NOMO-1 treated with dmso at 0.1 percent for 144 hours (cell line): Measurements from ENCODE around the gene NOD2.

Experiments used
- DNase-seq: peaks from one replicate; lab custom pipeline; 2025; ENCODE audit not compliant: unreplicated experiment; lab: John Stamatoyannopoulos, UW

The NOD2 gene

GRCh38 chr16:50690177-50690576 is 3.2 kb upstream of the NOD2 start:
- DNase-seq = no peak

GRCh38 chr16:50692644-50692998 is 785 bp upstream of the NOD2 start:
- DNase-seq = no peak

- no peak for DNase-seq
These were observed 800 bp downstream of the NOD2 start for GRCh38 chr16:50694206-50694605.

- peak; percentile 74 for DNase-seq
These were observed 1.9 kb downstream of the NOD2 start for GRCh38 chr16:50695017-50696000.

- no peak for DNase-seq
These were observed 2.7 kb downstream of the NOD2 start for GRCh38 chr16:50696126-50696525.

GRCh38 chr16:50696575-50697420 is 3.4 kb downstream of the NOD2 start:
- peak; percentile 60 for DNase-seq

- DNase-seq = no peak
These were observed 4.0 kb downstream of the NOD2 start for GRCh38 chr16:50697421-50697715.

GRCh38 chr16:50697881-50698767 is 4.7 kb downstream of the NOD2 start:
- DNase-seq = no peak

- no peak for DNase-seq
These were observed 6.1 kb downstream of the NOD2 start for GRCh38 chr16:50699326-50700159.

- peak; percentile 24 for DNase-seq
These were observed 9.3 kb downstream of the NOD2 start for GRCh38 chr16:50702725-50703124.

GRCh38 chr16:50704245-50704644 is 10.8 kb downstream of the NOD2 start:
- no peak for DNase-seq

- DNase-seq = no peak
These were observed 12.2 kb downstream of the NOD2 start for GRCh38 chr16:50705436-50706110.

- DNase-seq = no peak
These were observed 12.8 kb downstream of the NOD2 start for GRCh38 chr16:50706250-50706649.

GRCh38 chr16:50708373-50709060 is 15.1 kb downstream of the NOD2 start:
- DNase-seq = no peak

GRCh38 chr16:50709061-50709684 is 15.8 kb downstream of the NOD2 start:
- peak; percentile 59 for DNase-seq

- no peak for DNase-seq
These were observed 16.6 kb downstream of the NOD2 start for GRCh38 chr16:50709980-50710379.

GRCh38 chr16:50711040-50711439 is 17.6 kb downstream of the NOD2 start:
- no peak for DNase-seq

GRCh38 chr16:50711862-50712559 is 18.6 kb downstream of the NOD2 start:
- no peak for DNase-seq
